HEK293T (cell line): Measurements from ENCODE around the gene IGSF3.

Source experiments
- ELF4 ChIP-seq: fragments of 450-650 bp; IDR thresholded peaks from 2 replicates; pipeline ENCODE4 v1.6.1; 2017; ENCODE audit warnings: antibody characterized with exemption
- HDGF ChIP-seq: fragments of 450-650 bp; IDR thresholded peaks from 2 replicates; pipeline ENCODE4 v1.6.1; 2017; ENCODE audit warnings: antibody characterized with exemption, borderline replicate concordance
- SP1 ChIP-seq: fragments of 450-650 bp; IDR thresholded peaks from 2 replicates; pipeline ENCODE4 v1.6.1; 2017
- SUZ12 ChIP-seq: fragments of 450-650 bp; IDR thresholded peaks from 2 replicates; pipeline ENCODE4 v1.6.1; 2016; ENCODE audit warnings: mild to moderate bottlenecking

GRCh38 chr1:116580446-116581322, 86.8 kb downstream of the IGSF3 start:
- TF ChIP-seq HDGF: no peak
- TF ChIP-seq ELF4: no peak
- TF ChIP-seq SUZ12: no peak
- no peak for TF ChIP-seq SP1
